GM12875 (cell line): Measurements from ENCODE around the gene KCTD4.
"Not testable (repeated sequence)": the region's sequence is repeated elsewhere in the genome, so short reads cannot be mapped to it uniquely, and the experiment has no call there.

Experiments used
- H3K4me3 ChIP-seq: one replicate; pipeline ENCODE4 v1.5.1; 2011; ENCODE audit warnings: low read depth, low read length, control low read depth
- CTCF ChIP-seq: IDR thresholded peaks from 2 replicates; pipeline ENCODE4 v1.5.1; 2011; ENCODE audit warnings: low read depth, mild to moderate bottlenecking, control low read depth, inconsistent platforms, low read length, moderate library complexity, borderline replicate concordance; ENCODE audit not compliant: insufficient read depth

The KCTD4 gene

GRCh38 chr13:45200701-45201232 lies at the start of gene KCTD4:
Gene KCTD4, minus strand, starts transcription at chr13:45201045. Its CDS starts 6,478 bp downstream, at chr13:45194567.
- no peak within 1 kb of the TSS for H3K4me3 ChIP-seq

GRCh38 chr13:45249662-45250061 lies 48.8 kb upstream of the KCTD4 start:
- no peak overlapping the region for H3K4me3 ChIP-seq
- no peak for TF ChIP-seq CTCF

More at GRCh38 chr13:45200701-45201232, at the start of gene KCTD4:
- TF ChIP-seq CTCF, result no peak

GRCh38 chr13:45244736-45245135 lies 43.9 kb upstream of the KCTD4 start:
- not testable (repeated sequence) for H3K4me3 ChIP-seq

- TF ChIP-seq CTCF, result no peak
- H3K4me3 ChIP-seq, result no peak overlapping the region
Observed at GRCh38 chr13:45243077-45243476, 42.2 kb upstream of the KCTD4 start.

- H3K4me3 ChIP-seq, result no peak overlapping the region
- no peak for TF ChIP-seq CTCF
Observed at GRCh38 chr13:45242524-45242923, 41.7 kb upstream of the KCTD4 start.

- H3K4me3 ChIP-seq, result no peak overlapping the region
- no peak for TF ChIP-seq CTCF
Observed at GRCh38 chr13:45242070-45242469, 41.2 kb upstream of the KCTD4 start.

- no peak for TF ChIP-seq CTCF
- H3K4me3 ChIP-seq, result no peak overlapping the region
Observed at GRCh38 chr13:45240143-45240542, 39.3 kb upstream of the KCTD4 start.
